ENCODE data around the gene SLAMF1.

GRCh38 chr1:160581961-160582360 is 64.9 kb downstream of the SLAMF1 start:
- TF ChIP-seq CTCF (IDR thresholded peaks at IDR 0.05): no peak
- TF ChIP-seq POLR2A (IDR thresholded peaks at IDR 0.05): no peak

Data from body of pancreas (tissue), 4 donors.